ENCODE results near the gene DAPK1.

DAPK1 gene

GRCh38 chr9:87609002-87609401 lies 111.3 kb downstream of the DAPK1 start:
- DNase-seq (ENCODE audit: low read depth in 4 of 4, low spot score in 1 of 4): no peak

- no peak for DNase-seq (ENCODE audit: low read depth in 4 of 4, low spot score in 1 of 4)
These were observed 111.8 kb downstream of the DAPK1 start for GRCh38 chr9:87609486-87609885.

GRCh38 chr9:87610200-87611155 lies 112.8 kb downstream of the DAPK1 start:
- no peak for DNase-seq (ENCODE audit: low read depth in 4 of 4, low spot score in 1 of 4)

GRCh38 chr9:87611776-87612175 lies 114.1 kb downstream of the DAPK1 start:
- no peak for DNase-seq (ENCODE audit: low read depth in 4 of 4, low spot score in 1 of 4)

DNA sequence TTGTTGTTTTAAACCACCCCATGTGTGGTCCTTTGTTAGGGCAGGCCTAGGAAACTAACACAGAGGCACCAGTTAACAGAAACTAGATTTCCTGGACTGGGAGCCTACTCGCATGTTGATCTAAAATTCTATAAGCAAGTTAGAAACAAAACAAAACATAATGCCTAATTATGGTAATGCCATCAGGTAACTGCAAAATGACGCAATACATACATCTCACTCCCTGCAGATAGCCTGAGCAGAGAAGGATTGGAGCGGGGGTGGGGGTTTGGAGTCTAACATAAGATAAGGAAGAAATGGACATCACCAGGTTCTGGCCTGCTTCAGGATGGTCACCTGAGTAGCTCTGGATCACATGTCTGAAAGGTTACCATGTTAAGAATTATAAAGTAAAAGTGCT lies 114.9 kb downstream of the DAPK1 start:
- DNase-seq (ENCODE audit: low read depth in 4 of 4, low spot score in 1 of 4): no peak

DNA sequence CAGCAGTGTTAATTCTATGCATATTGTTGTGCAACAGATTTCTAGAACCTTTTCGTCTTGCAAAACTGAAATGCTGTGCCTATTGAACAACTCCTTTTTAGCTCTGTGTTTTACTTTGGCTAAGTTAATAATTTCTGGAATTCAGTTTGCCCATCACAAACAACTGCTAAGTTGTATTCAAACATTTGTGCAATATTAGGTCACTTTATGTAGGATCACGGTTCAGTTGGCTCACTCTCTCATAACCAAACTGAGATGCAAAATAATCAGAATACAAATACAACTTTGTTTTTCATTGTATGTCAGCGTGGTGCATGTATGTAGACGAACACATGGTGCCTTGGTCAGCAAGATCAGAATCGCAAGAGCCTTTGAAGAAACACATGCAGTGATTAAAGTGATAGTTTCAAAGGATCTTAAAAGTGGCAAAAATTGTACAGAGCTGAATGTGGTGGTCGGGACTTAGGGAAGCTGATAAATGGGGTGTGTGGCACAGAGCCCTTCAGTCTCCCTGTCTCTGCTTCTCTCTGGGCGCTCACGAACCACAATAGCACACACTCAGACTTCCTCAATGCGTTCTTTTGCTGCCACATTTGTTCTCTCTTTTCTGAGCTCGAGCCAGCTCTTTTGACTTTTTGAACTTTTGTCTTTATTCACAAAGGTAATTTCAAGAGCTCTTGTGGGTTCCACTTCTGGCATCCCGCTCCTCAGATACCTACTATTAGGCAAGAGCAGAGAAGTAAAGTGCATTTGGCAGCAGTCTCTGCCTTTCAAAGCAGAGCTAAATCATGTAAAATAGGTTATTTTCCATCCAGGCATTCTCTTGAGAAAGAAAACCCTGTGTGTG lies 115.8 kb downstream of the DAPK1 start:
- DNase-seq (ENCODE audit: low read depth in 4 of 4, low spot score in 1 of 4): no peak

DNA sequence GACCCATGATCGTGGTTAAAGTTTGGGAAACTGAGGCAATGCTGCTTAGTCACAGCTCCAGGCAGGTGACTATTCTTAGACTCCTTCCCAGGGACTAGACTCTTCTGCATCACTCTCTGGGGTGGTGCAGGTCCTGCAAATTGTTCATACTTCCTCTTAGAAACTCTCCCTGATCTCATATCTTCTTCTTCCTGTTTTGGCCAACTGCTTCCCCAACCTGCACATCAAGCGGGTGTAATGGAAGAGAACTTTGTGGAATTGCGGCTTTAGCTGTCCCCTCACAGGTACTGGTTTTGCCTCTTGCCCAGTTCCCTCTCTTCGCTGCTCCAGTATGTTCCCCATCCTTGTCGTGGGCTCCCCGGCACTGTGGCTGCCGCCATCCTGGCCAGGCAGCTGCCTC lies 116.7 kb downstream of the DAPK1 start:
- no peak for DNase-seq (ENCODE audit: low read depth in 4 of 4, low spot score in 1 of 4)

DNA sequence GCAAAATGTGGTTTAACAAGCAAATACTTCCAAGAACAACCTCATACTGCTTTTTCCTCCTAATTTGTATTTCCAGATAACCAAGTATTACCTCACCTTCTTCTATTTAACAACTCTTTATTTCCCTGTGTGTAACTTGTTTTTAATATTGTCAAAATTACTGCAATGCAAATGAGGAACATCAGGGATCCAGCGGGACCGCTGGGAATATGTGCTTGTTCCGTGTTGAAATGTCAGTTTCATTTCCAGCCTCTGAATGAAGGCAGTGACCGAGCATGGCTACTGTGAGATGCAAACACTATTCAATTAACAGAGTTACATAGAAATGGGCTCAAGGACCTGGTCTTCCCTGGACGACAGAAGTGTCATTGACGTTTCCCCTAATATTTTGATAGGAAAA lies 117.5 kb downstream of the DAPK1 start:
- no peak for DNase-seq (ENCODE audit: low read depth in 4 of 4, low spot score in 1 of 4)

DNA sequence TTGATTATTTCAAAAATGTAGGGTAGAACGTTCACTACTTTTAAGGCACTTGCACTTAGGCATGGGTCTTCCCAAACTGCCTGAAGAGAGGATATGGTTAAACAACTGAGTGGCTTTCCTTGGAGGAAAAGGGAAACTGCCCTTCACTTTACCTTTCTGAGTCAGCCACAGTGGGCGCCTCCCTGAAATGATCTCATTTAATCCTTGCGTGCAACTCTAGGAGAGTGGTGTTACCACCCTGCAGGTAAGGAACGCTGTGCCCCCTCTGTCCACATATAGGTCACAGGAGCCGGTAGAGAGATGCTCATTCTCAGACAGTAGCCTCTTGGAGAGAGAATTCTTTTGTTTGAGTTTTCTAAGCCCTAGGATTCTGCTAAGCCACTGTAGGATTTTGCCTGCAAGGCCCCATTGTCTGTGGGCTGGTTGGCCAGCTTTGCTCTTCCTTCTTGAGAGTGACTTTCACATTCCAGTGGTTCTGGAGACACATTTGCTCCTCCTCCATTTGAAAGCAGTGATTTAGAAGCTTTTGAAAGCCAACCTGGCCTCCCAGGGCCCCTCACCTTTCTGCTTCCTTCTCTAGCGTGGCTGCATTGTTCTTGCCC lies 118.0 kb downstream of the DAPK1 start:
- DNase-seq (ENCODE audit: low read depth in 4 of 4, low spot score in 1 of 4): no peak

GRCh38 chr9:87618226-87618625 lies 120.6 kb downstream of the DAPK1 start:
- no peak for DNase-seq (ENCODE audit: low read depth in 4 of 4, low spot score in 1 of 4)

DNA sequence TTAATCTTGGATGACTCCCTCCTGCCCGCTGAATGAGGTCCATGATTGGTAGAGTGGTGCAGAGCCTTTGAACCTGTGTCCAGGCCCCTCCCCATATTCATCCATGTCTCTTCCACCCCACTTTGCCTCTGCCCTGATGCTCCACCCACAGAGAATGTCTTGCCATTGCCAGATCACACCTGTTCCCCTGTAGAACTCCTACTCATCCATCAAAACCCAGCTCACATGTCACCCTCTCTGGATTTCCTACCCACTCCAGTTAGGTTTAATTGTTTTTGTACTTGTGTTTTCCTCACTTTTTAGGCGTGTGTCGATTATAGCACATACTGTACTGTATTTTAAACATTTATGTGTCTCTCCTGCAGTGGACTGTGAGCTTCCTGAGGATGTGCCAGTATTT lies 121.3 kb downstream of the DAPK1 start:
- no peak for DNase-seq (ENCODE audit: low read depth in 4 of 4, low spot score in 1 of 4)

GRCh38 chr9:87619346-87619745 lies 121.7 kb downstream of the DAPK1 start:
- DNase-seq (ENCODE audit: low read depth in 4 of 4, low spot score in 1 of 4): no peak

GRCh38 chr9:87620731-87621322 lies 123.2 kb downstream of the DAPK1 start:
- no peak for DNase-seq (ENCODE audit: low read depth in 4 of 4, low spot score in 1 of 4)

DNA sequence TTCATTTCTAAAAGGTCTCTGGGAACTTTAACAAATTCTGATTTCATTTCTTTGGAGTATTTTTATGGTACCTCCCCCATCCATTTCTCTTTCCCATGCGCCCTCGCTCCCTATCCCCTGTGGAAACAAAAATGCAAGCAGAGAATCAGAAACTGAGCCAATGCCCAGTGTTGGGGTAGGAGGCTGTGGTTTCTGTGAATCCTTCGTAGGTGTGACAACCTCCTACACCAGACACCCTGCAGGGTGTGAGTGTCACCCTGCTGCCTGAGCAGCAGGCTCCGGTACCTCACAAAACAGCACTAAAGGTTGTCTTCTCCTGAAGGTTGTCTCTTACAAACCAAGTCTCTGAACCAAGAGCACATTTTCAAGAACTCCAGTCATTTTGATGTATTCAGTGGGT lies 124.4 kb downstream of the DAPK1 start:
- no peak for DNase-seq (ENCODE audit: low read depth in 4 of 4, low spot score in 1 of 4)

DNA sequence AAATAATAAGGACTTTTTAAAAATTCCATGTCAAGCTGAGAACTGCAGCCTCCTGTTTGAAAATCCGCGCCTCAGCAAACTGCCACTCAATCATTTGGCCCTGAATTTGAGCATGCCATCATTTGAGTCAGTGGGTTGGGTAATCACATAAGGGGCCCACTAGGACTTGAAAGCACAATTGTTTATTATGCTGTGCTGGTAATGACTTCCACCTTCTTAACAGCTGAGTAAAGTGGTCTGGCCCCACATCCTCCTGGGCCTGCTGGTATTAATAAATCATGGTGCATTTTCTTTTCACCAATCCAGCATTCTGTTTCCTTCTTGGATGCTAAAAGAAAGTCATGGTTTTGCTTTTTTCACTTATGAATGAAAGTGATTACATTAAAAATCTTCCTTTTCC lies 125.3 kb downstream of the DAPK1 start:
- no peak for DNase-seq (ENCODE audit: low read depth in 4 of 4, low spot score in 1 of 4)

DNA sequence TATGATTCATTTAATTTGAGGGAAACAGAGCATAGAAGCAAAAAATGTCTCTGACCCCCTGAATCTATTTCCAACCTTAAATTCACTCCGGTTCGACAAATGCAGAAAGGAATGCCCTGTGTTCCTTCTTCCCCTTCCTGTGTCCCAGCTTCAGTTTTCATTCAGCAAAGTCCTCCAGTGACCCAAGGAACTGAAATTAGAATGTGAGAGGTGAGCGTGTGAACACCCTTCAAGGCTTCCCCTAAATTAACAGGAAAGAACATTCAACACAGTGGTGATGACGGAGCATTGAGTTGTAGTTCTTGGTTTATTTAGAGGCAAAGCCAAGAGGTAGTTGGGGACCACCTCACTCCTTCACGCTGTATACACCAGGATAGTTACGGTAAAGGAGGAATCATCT lies 130.7 kb downstream of the DAPK1 start:
- DNase-seq (ENCODE audit: low read depth in 4 of 4, low spot score in 1 of 4): no peak

DNA sequence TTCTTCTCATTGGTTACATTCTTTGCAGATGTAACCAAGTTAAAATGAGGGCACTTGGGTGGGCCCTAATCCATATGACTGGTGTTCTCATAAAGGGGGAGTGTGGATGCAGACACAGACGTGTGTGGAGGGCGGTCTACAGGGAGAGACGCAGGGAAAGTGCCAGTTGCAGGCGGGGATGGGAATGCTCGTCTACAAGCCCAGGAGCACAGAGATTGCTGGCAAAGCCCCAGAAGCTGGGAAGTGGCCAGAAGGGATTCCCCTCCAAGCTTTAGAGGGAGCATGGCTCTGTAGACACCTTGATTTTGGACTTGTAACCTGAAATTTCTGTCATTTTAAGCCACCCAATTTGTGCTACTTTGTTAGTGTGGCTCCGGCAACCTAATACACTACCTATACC lies 131.4 kb downstream of the DAPK1 start:
- no peak for DNase-seq (ENCODE audit: low read depth in 4 of 4, low spot score in 1 of 4)

GRCh38 chr9:87630266-87630665 lies 132.6 kb downstream of the DAPK1 start:
- no peak for DNase-seq (ENCODE audit: low read depth in 4 of 4, low spot score in 1 of 4)

GRCh38 chr9:87630846-87631245 lies 133.2 kb downstream of the DAPK1 start:
- no peak for DNase-seq (ENCODE audit: low read depth in 4 of 4, low spot score in 1 of 4)

DNA sequence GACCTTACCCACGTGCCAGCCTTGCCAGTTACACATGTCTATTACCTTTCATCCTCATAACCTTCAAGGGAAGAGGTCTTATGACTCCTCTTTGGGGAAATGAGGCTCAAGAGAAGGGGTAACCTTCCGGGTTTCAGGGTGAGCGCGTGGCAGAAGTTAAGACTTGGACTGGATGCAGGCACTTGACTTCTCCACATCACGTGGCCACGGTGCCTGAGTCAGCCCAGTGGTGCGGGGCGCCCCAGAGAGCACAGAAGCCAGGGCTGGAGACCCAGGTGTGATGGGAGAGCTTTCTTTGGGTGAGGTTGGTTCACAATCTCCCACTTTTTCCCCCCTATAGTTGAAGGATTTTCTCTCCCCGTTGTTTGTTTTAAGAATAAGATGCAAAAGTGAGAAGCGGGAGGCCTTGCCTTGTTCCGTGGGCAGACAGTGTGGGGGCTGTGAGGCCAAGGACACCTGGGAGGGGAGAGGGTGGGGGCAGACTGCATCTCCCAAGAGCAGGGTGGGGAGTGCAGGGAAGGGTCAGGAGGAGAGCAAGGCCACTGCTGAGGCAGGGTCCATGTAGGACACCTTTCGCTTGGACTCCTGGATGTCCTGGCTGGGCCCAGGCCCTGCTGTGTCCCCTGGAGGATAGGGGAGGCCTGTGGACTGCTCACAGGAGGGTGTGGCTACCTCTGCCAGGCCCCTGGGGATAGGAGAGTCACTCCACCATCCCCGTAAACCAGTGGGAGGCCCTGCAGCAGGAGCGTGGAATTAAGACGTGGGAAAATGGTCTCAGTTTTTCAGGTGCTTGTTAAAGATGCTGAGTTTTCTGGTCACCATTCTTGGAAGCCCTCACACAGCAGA lies 138.2 kb downstream of the DAPK1 start:
- DNase-seq (ENCODE audit: low read depth in 4 of 4, low spot score in 1 of 4): no peak

All from stimulated activated CD4-positive, alpha-beta T cell treated with anti-CD3 and anti-CD28 coated beads, Interleukin-1b, Interleukin-23, amount 100 ng/mL, for 24 hours (primary cell).